Measurements from ENCODE around the gene C5orf22. TPM values are rescaled to one million over a fixed set of nuclear protein-coding genes. Genes with fewer than 3 reads are reported as not detected.

C5orf22 gene
- total RNA-seq, 1 experiment from 2014 or later, result 31.9 TPM

GRCh38 chr5:31553863-31554262, 21.8 kb downstream of the C5orf22 start:
- POLR2A ChIA-PET (ENCODE audit: low non-redundant PET), result no interaction called here
- CTCF ChIA-PET, result no interaction called here
- Histone ChIP-seq H3K27me3 (replicated peaks; ENCODE audit: insufficient read depth, low read depth, low read length, poor library complexity) (no peaks in the 10 kb centered on the region), H3K27ac (ENCODE audit: low read depth, low read length, poor library complexity, severe bottlenecking) (no peak overlapping the region), H3K36me3 (ENCODE audit: insufficient read depth, low read length, poor library complexity, severe bottlenecking) (peaks cover 20% of the 10 kb centered on the region), H3K9me3 (ENCODE audit: low read depth, low read length, poor library complexity, severe bottlenecking) (no peaks in the 10 kb centered on the region), H3K4me1 (ENCODE audit: insufficient read depth, low read length, poor library complexity, severe bottlenecking) (no peaks in the 10 kb centered on the region), H3K4me3 (ENCODE audit: low read depth, low read length, poor library complexity, severe bottlenecking) (no peak overlapping the region)
- TF ChIP-seq CTCF (conservative IDR thresholded peaks at IDR 0.05; ENCODE audit: low read depth, low read length) (no peak), EZH2 (IDR thresholded peaks at IDR 0.05; ENCODE audit: borderline replicate concordance, low read depth, low read length, poor library complexity, severe bottlenecking) (no peak)
- DNase-seq (ENCODE audit: low spot score), result no peak
- intact Hi-C loops (cut with micrococcal nuclease; ENCODE audit: unreplicated experiment), result no loop called here
- no TSS peak for BruUV-seq (replicated peaks)

GRCh38 chr5:31554552-31554951, 22.5 kb downstream of the C5orf22 start:
- no peak for DNase-seq (ENCODE audit: low spot score)
- no TSS peak for BruUV-seq (replicated peaks)
- CTCF ChIA-PET, result no interaction called here

GRCh38 chr5:31556461-31556860, 24.4 kb downstream of the C5orf22 start:
- Histone ChIP-seq H3K4me3 (ENCODE audit: low read depth, low read length, poor library complexity, severe bottlenecking) (no peak overlapping the region), H3K9me3 (ENCODE audit: low read depth, low read length, poor library complexity, severe bottlenecking) (no peaks in the 10 kb centered on the region), H3K4me1 (ENCODE audit: insufficient read depth, low read length, poor library complexity, severe bottlenecking) (no peaks in the 10 kb centered on the region), H3K27ac (ENCODE audit: low read depth, low read length, poor library complexity, severe bottlenecking) (no peak overlapping the region), H3K27me3 (replicated peaks; ENCODE audit: insufficient read depth, low read depth, low read length, poor library complexity) (no peaks in the 10 kb centered on the region), H3K36me3 (ENCODE audit: insufficient read depth, low read length, poor library complexity, severe bottlenecking) (peaks cover 20% of the 10 kb centered on the region)
- BruUV-seq (replicated peaks), result no TSS peak
- ChIA-PET POLR2A (ENCODE audit: low non-redundant PET) (interaction anchor here (0.7 kb wide), 1 partner anchor 242 kb away, joined by 8 read pairs; no protein-coding TSS in a partner anchor), CTCF (no interaction called here)
- DNase-seq (ENCODE audit: low spot score), result no peak
- intact Hi-C loops (cut with micrococcal nuclease; ENCODE audit: unreplicated experiment), result no loop called here
- TF ChIP-seq EZH2 (IDR thresholded peaks at IDR 0.05; ENCODE audit: borderline replicate concordance, low read depth, low read length, poor library complexity, severe bottlenecking) (no peak), CTCF (conservative IDR thresholded peaks at IDR 0.05; ENCODE audit: low read depth, low read length) (no peak)

More at GRCh38 chr5:31554552-31554951, 22.5 kb downstream of the C5orf22 start:
- intact Hi-C loops (cut with micrococcal nuclease; ENCODE audit: unreplicated experiment), result no loop called here
- Histone ChIP-seq H3K9me3 (ENCODE audit: low read depth, low read length, poor library complexity, severe bottlenecking) (no peaks in the 10 kb centered on the region), H3K27ac (ENCODE audit: low read depth, low read length, poor library complexity, severe bottlenecking) (no peak overlapping the region), H3K4me1 (ENCODE audit: insufficient read depth, low read length, poor library complexity, severe bottlenecking) (no peaks in the 10 kb centered on the region), H3K36me3 (ENCODE audit: insufficient read depth, low read length, poor library complexity, severe bottlenecking) (peaks cover 20% of the 10 kb centered on the region), H3K4me3 (ENCODE audit: low read depth, low read length, poor library complexity, severe bottlenecking) (no peak overlapping the region), H3K27me3 (replicated peaks; ENCODE audit: insufficient read depth, low read depth, low read length, poor library complexity) (no peaks in the 10 kb centered on the region)
- POLR2A ChIA-PET (ENCODE audit: low non-redundant PET), result no interaction called here
- no peak for TF ChIP-seq EZH2 (IDR thresholded peaks at IDR 0.05; ENCODE audit: borderline replicate concordance, low read depth, low read length, poor library complexity, severe bottlenecking)

GRCh38 chr5:31559942-31560341, 27.8 kb downstream of the C5orf22 start:
- Histone ChIP-seq H3K36me3 (ENCODE audit: insufficient read depth, low read length, poor library complexity, severe bottlenecking) (no peaks in the 10 kb centered on the region), H3K27me3 (replicated peaks; ENCODE audit: insufficient read depth, low read depth, low read length, poor library complexity) (no peaks in the 10 kb centered on the region), H3K4me1 (ENCODE audit: insufficient read depth, low read length, poor library complexity, severe bottlenecking) (no peaks in the 10 kb centered on the region), H3K27ac (ENCODE audit: low read depth, low read length, poor library complexity, severe bottlenecking) (no peak overlapping the region), H3K4me3 (ENCODE audit: low read depth, low read length, poor library complexity, severe bottlenecking) (no peak overlapping the region), H3K9me3 (ENCODE audit: low read depth, low read length, poor library complexity, severe bottlenecking) (no peaks in the 10 kb centered on the region)
- CTCF ChIA-PET, result no interaction called here
- TF ChIP-seq EZH2 (IDR thresholded peaks at IDR 0.05; ENCODE audit: borderline replicate concordance, low read depth, low read length, poor library complexity, severe bottlenecking), result no peak
- no peak for TF ChIP-seq CTCF (conservative IDR thresholded peaks at IDR 0.05; ENCODE audit: low read depth, low read length)
- POLR2A ChIA-PET (ENCODE audit: low non-redundant PET), result no interaction called here
- BruUV-seq (replicated peaks), result no TSS peak
- no peak for DNase-seq (ENCODE audit: low spot score)
- intact Hi-C loops (cut with micrococcal nuclease; ENCODE audit: unreplicated experiment), result no loop called here

Data from A673 (cell line).